GM21717 (cell line): ENCODE measurements around the gene NCAPD2.
"Not testable (repeated sequence)": the region's sequence is repeated elsewhere in the genome, so short reads cannot be mapped to it uniquely, and the experiment has no call there.

Source experiments
- ATAC-seq: cut with Tn5 transposase; IDR thresholded peaks from one replicate; pipeline ENCODE4 v1.9.1; 2021; ENCODE audit warnings: mild to moderate bottlenecking, moderate library complexity; ENCODE audit not compliant: unreplicated experiment

NCAPD2 gene

GRCh38 chr12:6494258-6494743, 399 bp downstream of the NCAPD2 start:
- ATAC-seq, result peak; percentile 24

GRCh38 chr12:6494968-6495367, 1.1 kb downstream of the NCAPD2 start:
- ATAC-seq, result no peak

GRCh38 chr12:6497291-6497690, 3.4 kb downstream of the NCAPD2 start:
- ATAC-seq, result not testable (repeated sequence)

- no peak for ATAC-seq
These were observed 6.6 kb downstream of the NCAPD2 start for GRCh38 chr12:6500466-6500865.

GRCh38 chr12:6507102-6507998, 13.4 kb downstream of the NCAPD2 start:
- no peak for ATAC-seq

- no peak for ATAC-seq
These were observed 14.2 kb downstream of the NCAPD2 start for GRCh38 chr12:6508087-6508486.

- ATAC-seq, result no peak
These were observed 26.3 kb downstream of the NCAPD2 start for GRCh38 chr12:6520186-6520585.

- ATAC-seq, result no peak
These were observed 28.3 kb downstream of the NCAPD2 start for GRCh38 chr12:6522193-6522592.

- no peak for ATAC-seq
These were observed 29.8 kb downstream of the NCAPD2 start for GRCh38 chr12:6523708-6524107.

- no peak for ATAC-seq
These were observed 30.7 kb downstream of the NCAPD2 start for GRCh38 chr12:6524648-6525047.

GRCh38 chr12:6526201-6526600, 32.3 kb downstream of the NCAPD2 start:
- no peak for ATAC-seq

GRCh38 chr12:6526766-6527525, 33.0 kb downstream of the NCAPD2 start:
- no peak for ATAC-seq

GRCh38 chr12:6527711-6528110, 33.8 kb downstream of the NCAPD2 start:
- ATAC-seq, result no peak

- no peak for ATAC-seq
These were observed 34.8 kb downstream of the NCAPD2 start for GRCh38 chr12:6528539-6529235.

- no peak for ATAC-seq
These were observed 35.4 kb downstream of the NCAPD2 start for GRCh38 chr12:6529291-6529737.

- no peak for ATAC-seq
These were observed 36.8 kb downstream of the NCAPD2 start for GRCh38 chr12:6530576-6531260.

- ATAC-seq, result no peak
These were observed 38.4 kb downstream of the NCAPD2 start for GRCh38 chr12:6532051-6532926.

- ATAC-seq, result peak; percentile 16
These were observed 39.2 kb downstream of the NCAPD2 start for GRCh38 chr12:6532927-6533652.

- ATAC-seq, result peak; percentile 2
These were observed 39.7 kb downstream of the NCAPD2 start for GRCh38 chr12:6533653-6533922.
